GM12878 (cell line): ENCODE data around the gene TAF4.

Experiments used
- LARP7 ChIP-seq: fragments of 450-650 bp; IDR thresholded peaks from 2 replicates; pipeline ENCODE4 v1.6.1; 2017; ENCODE audit warnings: mild to moderate bottlenecking
- POLR2AphosphoS2 ChIP-seq: IDR thresholded peaks from 2 replicates; pipeline ENCODE4 v1.6.1; 2011; ENCODE audit warnings: low read depth, mild to moderate bottlenecking, low read length, improper control_type of control experiment, moderate library complexity
- POLR2AphosphoS5 ChIP-seq: IDR thresholded peaks from 2 replicates; pipeline ENCODE4 v1.6.1; 2011; ENCODE audit warnings: mild to moderate bottlenecking, low read length, inconsistent platforms
- RCOR1 ChIP-seq: conservative IDR thresholded peaks from 2 replicates; pipeline ENCODE4 v1.6.1; 2012; ENCODE audit warnings: low read depth, low read length, improper control_type of control experiment

DNA sequence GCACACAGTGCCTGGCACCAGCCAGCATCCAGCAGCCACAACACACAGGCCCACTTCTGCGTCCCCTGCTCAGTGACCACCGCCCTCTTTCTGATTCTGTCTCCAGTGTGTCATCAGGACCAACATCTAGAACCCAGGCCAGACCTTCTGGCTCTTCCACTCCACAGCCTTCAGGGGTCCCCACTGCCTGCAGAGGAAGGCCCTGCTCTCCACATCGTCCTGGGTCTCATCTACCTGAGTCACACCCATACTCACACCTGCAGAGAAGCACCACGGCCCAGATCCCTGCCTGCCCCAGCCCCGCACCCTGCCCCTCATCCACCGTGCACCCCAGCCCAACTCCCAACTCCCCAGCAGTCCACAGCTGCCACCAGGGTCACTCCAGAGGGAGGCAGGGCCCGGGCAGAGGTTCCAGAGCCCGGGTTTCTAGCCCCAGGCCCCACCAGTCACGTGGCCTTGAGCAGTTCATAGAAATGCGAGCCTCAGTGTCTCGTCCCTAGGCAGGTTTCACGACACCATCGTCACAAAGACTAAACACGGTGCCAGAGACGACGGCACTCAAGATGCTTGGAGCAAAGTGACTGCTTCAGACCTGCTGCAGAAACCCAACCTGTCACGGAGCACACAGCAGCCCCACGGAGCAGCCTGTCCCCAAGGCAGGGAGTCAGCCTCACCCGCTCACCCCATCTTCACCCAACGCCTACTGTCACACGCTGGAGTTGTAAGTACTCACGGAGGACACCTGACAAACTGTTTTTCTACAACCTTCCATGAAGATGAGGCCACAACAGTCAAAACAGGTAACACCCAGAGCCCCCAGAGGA lies 16.1 kb downstream of the TAF4 start:
- no peak for TF ChIP-seq RCOR1
- no peak for TF ChIP-seq POLR2AphosphoS2
- TF ChIP-seq LARP7, result no peak
- TF ChIP-seq POLR2AphosphoS5, result no peak
